Loucy (cell line): Measurements from ENCODE around the gene TFAP2C.

Experiments
- H2AFZ ChIP-seq: fragments of 200-600 bp; sonication (generic); 2 replicates; pipeline ENCODE4 v1.6.0; 2016; ENCODE audit warnings: antibody characterized with exemption, mild to moderate bottlenecking, low read length, moderate library complexity
- H3F3A ChIP-seq: fragments of 200-600 bp; 2 replicates; pipeline ENCODE4 v1.6.0; 2016; ENCODE audit warnings: antibody characterized with exemption, low read depth, mild to moderate bottlenecking
- H3K27me3 ChIP-seq: fragments of 200-600 bp; sonication (generic); 2 replicates; pipeline ENCODE4 v1.6.1; 2014; ENCODE audit warnings: low read length, mild to moderate bottlenecking; ENCODE audit not compliant: insufficient read depth, poor library complexity, severe bottlenecking
- H3K36me3 ChIP-seq: fragments of 200-600 bp; sonication (generic); 2 replicates; pipeline ENCODE4 v1.6.1; 2016; ENCODE audit warnings: low read length; ENCODE audit not compliant: insufficient read depth
- H3K4me1 ChIP-seq: fragments of 200-600 bp; sonication (generic); 2 replicates; pipeline ENCODE4 v1.5.1; 2014; ENCODE audit warnings: low read length, mild to moderate bottlenecking; ENCODE audit not compliant: insufficient read depth, poor library complexity, severe bottlenecking
- H3K4me2 ChIP-seq: fragments of 200-600 bp; sonication (generic); 2 replicates; pipeline ENCODE4 v1.6.0; 2014; ENCODE audit warnings: antibody characterized with exemption, low read length, low read depth, mild to moderate bottlenecking; ENCODE audit not compliant: poor library complexity, severe bottlenecking
- H3K4me3 ChIP-seq: fragments of 200-600 bp; sonication (generic); 2 replicates; pipeline ENCODE4 v1.5.1; 2014; ENCODE audit warnings: low read length, mild to moderate bottlenecking, mixed read lengths; ENCODE audit not compliant: poor library complexity, severe bottlenecking
- H3K79me2 ChIP-seq: fragments of 200-600 bp; sonication (generic); 2 replicates; pipeline ENCODE4 v1.6.1; 2014; ENCODE audit warnings: low read length; ENCODE audit not compliant: insufficient read depth
- H3K9ac ChIP-seq: fragments of 200-600 bp; sonication (generic); 2 replicates; pipeline ENCODE4 v1.6.0; 2014; ENCODE audit warnings: mild to moderate bottlenecking, low read depth, low read length, moderate library complexity; ENCODE audit not compliant: poor library complexity, severe bottlenecking
- H3K9me2 ChIP-seq: fragments of 200-600 bp; sonication (generic); replicated peaks from 2 replicates; pipeline ENCODE4 v1.6.1; 2016; ENCODE audit warnings: low read depth, low read length, mixed read lengths
- H3K9me3 ChIP-seq: fragments of 200-600 bp; sonication (generic); 2 replicates; pipeline ENCODE4 v1.6.1; 2014; ENCODE audit warnings: mild to moderate bottlenecking, antibody characterized with exemption, low read length, low read depth; ENCODE audit not compliant: insufficient read depth
- H4K20me1 ChIP-seq: fragments of 200-600 bp; sonication (generic); 2 replicates; pipeline ENCODE4 v1.6.0; 2014; ENCODE audit warnings: antibody characterized with exemption, low read length, mild to moderate bottlenecking; ENCODE audit not compliant: insufficient read depth, poor library complexity, severe bottlenecking
- EZH2phosphoT487 ChIP-seq: fragments of 200-600 bp; IDR thresholded peaks from 2 replicates; pipeline ENCODE4 v1.6.1; 2018; ENCODE audit warnings: antibody characterized with exemption, mild to moderate bottlenecking, moderate library complexity, borderline replicate concordance
- TF ChIP-seq, protein P1 (sequence below): fragments of 200-600 bp; sonication (generic); conservative IDR thresholded peaks from 2 replicates; pipeline ENCODE4 v1.5.1; 2014; ENCODE audit warnings: mild to moderate bottlenecking, antibody characterized with exemption, low read length

The TFAP2C gene

DNA sequence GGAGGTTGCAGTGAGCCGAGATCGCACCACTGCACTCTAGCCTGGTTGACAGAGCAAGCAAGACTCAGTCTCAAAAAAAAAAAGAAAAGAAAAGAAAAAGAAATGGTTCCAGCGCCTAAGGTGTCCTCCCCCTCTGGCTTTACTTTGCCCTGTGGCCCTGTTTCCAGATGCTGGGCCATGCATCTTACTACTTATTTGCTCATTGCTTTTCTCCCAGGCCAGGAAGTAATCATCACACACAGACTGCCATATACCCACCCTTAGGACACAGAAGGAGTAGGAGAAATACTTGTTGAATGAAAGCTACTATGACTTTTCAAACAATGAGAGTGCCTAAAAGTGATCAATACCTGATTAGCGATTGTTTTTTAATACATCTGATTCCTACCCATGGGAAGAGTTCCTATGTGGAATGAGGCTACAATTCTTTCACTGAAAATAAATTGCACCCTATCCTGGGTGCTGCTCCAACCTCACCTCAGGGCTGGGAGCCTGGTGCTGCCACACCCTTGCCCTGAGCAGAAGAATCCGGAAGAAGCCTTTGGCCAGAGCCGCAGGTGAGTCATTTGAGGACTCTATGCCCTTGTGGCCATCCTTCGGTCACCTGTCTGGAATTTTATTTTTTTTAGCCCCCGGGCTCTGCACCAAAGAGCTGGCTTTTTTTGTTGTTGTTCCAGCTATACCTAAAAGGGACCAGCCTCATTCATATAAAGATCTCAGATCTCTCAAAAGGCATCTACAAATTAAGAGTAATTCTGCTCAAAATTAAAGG is 22.7 kb upstream of the TFAP2C start:
- H3K4me1 ChIP-seq = no peaks in the 10 kb centered on the region
- no peak overlapping the region for H3K4me2 ChIP-seq
- no peak overlapping the region for H3K9ac ChIP-seq
- H3F3A ChIP-seq = no peaks in the 10 kb centered on the region
- H3K79me2 ChIP-seq = no peaks in the 10 kb centered on the region
- no peaks in the 10 kb centered on the region for H3K9me2 ChIP-seq
- no peaks in the 10 kb centered on the region for H3K36me3 ChIP-seq
- H2AFZ ChIP-seq = no peak overlapping the region
- TF ChIP-seq, protein P1, sequence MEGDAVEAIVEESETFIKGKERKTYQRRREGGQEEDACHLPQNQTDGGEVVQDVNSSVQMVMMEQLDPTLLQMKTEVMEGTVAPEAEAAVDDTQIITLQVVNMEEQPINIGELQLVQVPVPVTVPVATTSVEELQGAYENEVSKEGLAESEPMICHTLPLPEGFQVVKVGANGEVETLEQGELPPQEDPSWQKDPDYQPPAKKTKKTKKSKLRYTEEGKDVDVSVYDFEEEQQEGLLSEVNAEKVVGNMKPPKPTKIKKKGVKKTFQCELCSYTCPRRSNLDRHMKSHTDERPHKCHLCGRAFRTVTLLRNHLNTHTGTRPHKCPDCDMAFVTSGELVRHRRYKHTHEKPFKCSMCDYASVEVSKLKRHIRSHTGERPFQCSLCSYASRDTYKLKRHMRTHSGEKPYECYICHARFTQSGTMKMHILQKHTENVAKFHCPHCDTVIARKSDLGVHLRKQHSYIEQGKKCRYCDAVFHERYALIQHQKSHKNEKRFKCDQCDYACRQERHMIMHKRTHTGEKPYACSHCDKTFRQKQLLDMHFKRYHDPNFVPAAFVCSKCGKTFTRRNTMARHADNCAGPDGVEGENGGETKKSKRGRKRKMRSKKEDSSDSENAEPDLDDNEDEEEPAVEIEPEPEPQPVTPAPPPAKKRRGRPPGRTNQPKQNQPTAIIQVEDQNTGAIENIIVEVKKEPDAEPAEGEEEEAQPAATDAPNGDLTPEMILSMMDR = no peak
- no peak for TF ChIP-seq EZH2phosphoT487
- no peaks in the 10 kb centered on the region; the same call in 1 of the 2 replicates for H3K9me3 ChIP-seq
- H4K20me1 ChIP-seq = no peaks in the 10 kb centered on the region
- H3K27me3 ChIP-seq = no peaks in the 10 kb centered on the region
- no peak overlapping the region for H3K4me3 ChIP-seq

DNA sequence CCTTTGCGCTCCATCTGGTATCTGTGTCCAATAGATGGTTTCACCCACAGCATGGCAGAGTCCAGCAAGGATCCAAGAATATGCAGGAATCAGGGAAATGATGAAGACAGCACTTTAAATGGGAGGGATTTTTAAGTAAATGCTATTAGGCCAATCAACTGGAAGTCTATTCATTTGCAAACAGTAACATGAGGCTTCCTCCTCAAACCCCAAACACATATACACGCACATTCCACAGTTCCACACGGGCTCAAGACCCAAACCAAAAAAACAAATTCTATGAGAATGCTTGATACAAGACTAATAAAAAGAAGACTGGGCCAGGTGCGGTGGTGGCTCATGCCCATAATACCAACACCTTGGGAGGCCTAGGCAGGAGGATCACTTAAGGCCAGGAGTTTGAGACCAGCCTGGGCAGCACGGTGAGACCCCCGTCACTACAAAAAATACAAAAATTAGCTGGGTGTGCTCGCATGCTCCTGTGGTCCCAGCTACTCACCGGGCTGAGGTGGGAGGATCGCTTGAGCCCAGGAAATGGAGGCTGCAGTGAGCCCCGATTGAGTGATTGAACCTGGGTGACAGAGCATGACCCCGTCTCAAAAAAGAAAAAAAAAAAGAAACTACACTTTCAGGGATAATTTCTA is 21.9 kb upstream of the TFAP2C start:
- Histone ChIP-seq H4K20me1 (no peaks in the 10 kb centered on the region), H3K36me3 (no peaks in the 10 kb centered on the region), H3K9me3 (no peaks in the 10 kb centered on the region; the same call in 1 of the 2 replicates), H3F3A (no peaks in the 10 kb centered on the region), H3K4me2 (no peak overlapping the region), H3K9me2 (no peaks in the 10 kb centered on the region), H3K27me3 (no peaks in the 10 kb centered on the region), H2AFZ (no peak overlapping the region), H3K4me3 (no peak overlapping the region), H3K4me1 (no peaks in the 10 kb centered on the region), H3K79me2 (no peaks in the 10 kb centered on the region), H3K9ac (no peak overlapping the region)
- TF ChIP-seq EZH2phosphoT487 = no peak
- TF ChIP-seq, protein P1 = no peak

- no peaks in the 10 kb centered on the region for H4K20me1 ChIP-seq
- TF ChIP-seq, protein P1 = no peak
- no peak for TF ChIP-seq EZH2phosphoT487
Observed at GRCh38 chr20:56608376-56608775, 20.7 kb upstream of the TFAP2C start.

More at GRCh38 chr20:56608376-56608775, 20.7 kb upstream of the TFAP2C start:
- H3F3A ChIP-seq = no peaks in the 10 kb centered on the region
- no peak overlapping the region for H3K4me2 ChIP-seq
- no peak overlapping the region for H2AFZ ChIP-seq
- H3K9me2 ChIP-seq = no peaks in the 10 kb centered on the region
- no peaks in the 10 kb centered on the region for H3K4me1 ChIP-seq
- no peaks in the 10 kb centered on the region for H3K36me3 ChIP-seq
- no peaks in the 10 kb centered on the region for H3K79me2 ChIP-seq
- H3K4me3 ChIP-seq = no peak overlapping the region
- H3K27me3 ChIP-seq = no peaks in the 10 kb centered on the region
- H3K9ac ChIP-seq = no peak overlapping the region
- no peaks in the 10 kb centered on the region; the same call in 1 of the 2 replicates for H3K9me3 ChIP-seq
